Measurements from ENCODE around the gene CDC42BPA.
A peak's percentile ranks its signal among the peaks of the same experiment; 100 is the strongest.

The CDC42BPA gene

DNA sequence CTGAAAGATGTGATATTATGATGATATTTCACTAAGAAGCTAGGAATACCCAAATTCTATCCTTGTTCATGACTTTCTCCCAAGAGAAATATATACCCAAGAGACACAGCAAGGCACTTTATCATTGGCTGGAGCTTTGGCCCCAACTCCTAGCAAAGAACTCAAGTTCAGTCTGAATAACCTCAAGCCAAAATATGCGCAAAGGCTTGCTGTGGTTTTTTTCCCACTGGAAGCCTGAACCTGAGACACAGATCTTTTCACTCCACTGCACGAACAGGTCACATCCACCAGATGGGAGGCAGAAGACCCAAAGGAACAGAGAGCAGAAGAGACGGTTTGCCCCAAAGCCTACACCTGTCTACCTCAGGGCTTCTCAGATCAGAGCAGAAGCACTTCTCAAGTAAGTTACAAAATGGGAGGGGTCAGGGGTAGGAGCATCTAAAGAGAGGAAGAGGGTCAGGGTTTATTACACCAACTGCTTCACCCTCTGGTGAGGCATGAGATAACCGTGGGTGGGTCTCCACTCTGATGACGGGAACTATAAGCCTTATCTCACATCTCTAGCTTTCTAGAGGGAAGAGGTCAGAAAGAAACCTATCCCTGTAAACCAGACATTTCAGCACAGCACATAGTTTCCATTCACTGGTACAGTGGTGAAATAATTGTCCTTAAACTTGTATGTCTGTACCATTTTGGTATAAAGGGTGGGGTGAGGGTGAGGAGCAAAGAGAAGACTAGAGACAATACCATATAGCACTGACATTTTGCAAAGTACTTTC lies 17.1 kb upstream of the CDC42BPA start:
- DNase-seq (ENCODE audit: low spot score), result no peak
- no peak for FAIRE-seq

DNA sequence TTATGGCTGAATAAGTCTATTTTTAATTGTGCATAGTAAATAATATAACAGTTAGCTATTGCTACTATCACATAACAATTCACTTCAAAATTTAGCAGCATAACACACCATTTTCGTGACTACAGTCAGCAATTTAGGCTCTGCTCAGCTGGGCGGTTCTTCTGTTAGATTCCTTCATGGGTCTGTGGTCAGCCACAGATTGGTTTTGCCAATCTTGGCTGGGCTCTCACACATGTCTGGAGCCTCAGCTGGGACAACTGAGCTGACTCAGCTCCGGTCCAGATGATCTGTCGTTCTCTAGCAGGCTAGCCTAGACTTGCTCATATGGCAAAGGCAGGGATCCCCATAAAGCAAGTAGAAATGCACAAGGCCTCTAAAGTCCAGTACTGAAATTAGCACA lies 15.1 kb upstream of the CDC42BPA start:
- FAIRE-seq, result no peak
- DNase-seq (ENCODE audit: low spot score), result no peak

DNA sequence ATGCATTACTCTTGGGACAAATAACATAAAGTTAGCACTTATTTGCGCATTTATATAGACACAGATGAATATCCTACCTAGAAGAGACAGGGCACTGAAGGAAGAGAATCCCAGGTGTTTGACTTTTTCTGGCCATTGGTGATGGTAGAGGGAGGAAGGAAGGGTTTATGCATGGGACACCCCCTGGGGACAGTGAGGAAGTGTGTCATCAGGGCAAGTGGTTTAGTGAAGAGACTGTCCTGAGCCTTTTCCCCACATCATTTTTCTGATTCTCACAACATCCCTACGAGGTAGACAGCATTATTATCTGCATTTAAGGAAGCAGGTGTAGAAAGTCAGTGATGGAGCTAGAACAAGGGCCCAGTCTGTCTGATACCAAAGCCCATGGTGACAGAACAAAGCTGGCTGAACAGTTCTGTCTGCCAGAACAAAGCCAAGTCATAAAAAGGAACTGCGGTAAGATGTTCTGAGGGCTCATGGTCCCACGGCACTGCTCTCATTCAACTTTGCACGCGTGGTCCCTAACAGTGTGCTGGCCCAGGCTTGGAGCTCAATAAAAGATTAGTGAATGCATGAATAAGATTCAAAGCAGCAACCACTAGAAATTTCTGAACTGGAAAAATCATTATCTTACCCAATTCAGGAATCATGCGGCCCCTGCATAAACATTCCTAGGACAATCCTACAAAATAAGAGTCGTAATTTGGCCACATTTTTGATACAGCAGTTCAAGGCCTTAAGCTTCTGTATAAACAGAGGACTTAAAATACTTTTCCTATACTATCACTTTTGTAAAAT lies 12.2 kb upstream of the CDC42BPA start:
- no peak for DNase-seq (ENCODE audit: low spot score)
- no peak for FAIRE-seq

DNA sequence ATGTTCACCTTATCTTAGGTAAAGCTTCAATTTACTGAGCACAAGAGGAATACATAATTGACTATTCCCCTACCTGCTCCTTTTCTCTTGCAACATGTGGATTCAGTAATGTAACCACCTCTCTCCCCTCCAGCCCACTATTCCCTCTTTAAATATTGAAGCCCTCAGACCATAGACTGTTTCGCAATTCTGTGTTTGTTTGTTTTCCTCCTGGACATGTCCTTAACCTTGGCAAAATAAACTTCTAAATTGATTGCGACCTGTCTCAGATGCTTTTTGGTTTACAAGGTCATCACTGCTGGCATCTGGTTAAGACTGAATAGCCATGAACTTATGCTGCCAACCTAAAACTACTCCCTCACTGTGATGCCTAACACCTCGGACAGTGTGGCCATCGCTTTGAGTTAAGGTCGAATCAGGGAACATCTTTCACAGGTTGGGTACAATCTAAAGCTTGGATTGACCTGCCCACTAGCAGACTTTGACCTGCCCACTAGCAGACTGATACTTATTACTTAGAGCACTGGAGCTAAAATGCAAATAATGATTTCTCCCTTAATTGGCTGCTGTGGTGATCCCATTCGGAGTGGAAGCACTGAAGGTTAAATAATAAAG lies 10.2 kb upstream of the CDC42BPA start:
- no peak for DNase-seq (ENCODE audit: low spot score)
- FAIRE-seq, result no peak

DNA sequence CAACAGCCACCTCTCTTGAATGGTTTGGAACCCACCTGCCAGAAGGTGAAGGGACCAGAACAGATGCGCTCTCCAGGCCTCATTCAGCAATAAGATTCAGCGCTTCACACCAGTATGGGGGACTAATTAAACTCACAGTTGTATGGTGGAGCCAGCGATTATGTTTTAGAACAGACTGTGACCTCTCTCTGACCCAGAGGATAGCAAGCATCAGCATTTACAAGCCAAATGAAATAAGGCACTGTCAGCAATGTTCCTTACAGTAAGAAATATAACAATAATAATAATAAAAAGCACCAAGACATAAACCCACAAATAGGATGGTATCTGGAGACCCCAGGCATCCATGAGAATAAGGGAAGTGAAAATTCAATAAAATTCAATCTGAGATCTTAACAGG lies 6.9 kb upstream of the CDC42BPA start:
- no peak for FAIRE-seq
- DNase-seq (ENCODE audit: low spot score), result no peak

DNA sequence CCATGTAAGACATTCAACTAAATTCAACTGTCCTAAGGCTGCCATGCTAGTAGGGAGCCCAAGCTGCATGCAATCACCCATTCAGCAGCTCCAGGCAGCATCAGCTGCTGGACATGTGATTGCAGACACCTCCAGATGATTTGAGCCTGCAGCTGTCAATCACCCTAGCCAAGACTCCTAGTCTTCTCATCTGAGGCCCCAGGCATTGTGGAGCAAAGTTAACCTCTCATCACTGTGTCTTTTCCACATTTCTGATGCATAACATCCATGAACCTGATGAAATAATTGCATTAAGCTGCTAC lies 5.6 kb upstream of the CDC42BPA start:
- DNase-seq (ENCODE audit: low spot score) (no peak), FAIRE-seq (no peak)

DNA sequence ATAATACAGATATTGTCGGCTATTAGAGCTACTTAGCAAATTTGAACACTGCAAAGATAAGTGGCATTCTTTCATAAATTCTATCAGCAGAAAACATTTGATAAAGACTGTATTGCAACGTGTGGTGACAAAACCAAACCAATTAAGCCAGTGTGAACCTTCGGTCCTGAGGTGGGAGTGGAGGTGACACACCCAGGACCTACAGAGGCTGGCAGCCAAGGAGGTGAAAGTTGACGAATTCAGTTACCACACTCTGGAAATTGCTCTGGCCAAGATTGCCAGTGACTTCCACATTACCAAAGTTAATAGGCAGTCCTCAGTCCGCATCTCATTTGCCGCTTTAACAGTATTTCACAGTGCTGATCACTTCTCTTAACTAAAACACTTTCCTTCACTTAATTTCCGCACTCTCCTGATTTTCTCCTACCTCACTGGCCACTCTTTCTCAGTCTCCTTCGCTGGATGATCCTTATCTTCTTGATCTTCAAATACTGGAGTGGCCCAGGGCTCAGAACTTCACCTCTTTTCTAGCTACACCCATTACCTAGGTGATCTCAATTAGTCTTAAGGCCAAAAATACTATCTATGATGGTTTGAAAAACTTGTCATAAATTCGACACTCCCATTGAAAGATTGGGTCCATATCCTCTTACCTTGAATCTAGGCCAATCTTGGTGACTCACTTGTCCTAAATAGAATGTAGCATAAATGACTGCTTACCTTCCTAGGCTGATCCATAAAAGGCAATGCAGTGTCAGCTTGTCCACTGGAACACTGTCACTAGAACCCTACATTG lies 5.1 kb upstream of the CDC42BPA start:
- FAIRE-seq (peak; percentile 59), DNase-seq (ENCODE audit: low spot score) (no peak)

DNA sequence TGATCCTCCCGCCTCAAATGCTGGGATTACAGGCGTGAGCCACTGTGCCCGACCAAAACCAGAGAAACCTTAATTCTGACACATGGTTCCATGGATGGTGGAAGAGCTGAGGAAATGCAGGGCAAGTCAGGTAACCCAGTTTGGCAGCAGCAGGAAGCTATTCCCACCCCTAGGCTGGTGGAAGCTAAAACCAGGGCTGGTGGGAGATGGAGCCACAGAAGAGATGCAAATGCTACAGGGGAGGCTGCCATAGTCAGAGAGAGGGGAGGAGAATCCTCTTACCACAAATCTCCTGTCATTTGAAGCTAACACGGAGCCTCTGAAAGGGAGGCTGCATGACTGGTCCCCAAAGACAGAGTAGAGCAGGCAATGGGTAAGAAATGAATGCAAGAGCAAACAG lies 4.1 kb upstream of the CDC42BPA start:
- FAIRE-seq, result no peak
- no peak for DNase-seq (ENCODE audit: low spot score)

DNA sequence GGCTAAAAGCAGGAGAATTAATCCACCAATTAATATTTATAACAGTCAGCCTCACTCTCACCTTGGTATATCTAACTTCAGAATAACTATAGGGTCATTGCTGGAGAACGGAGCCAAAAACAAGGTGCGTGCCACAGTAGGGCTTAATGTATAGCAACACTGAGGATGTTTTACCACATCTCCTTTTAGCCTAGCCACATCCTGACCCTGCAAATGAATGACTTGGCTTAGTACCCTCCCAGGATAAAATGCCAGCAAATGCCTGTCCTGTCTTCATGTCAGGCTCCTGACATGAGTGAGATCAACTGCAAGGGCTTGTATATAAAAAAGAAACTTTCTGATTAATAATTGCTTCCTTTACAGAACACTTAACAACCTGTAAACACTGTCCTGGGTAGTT lies 2.7 kb upstream of the CDC42BPA start:
- DNase-seq (ENCODE audit: low spot score), result no peak
- FAIRE-seq, result no peak

DNA sequence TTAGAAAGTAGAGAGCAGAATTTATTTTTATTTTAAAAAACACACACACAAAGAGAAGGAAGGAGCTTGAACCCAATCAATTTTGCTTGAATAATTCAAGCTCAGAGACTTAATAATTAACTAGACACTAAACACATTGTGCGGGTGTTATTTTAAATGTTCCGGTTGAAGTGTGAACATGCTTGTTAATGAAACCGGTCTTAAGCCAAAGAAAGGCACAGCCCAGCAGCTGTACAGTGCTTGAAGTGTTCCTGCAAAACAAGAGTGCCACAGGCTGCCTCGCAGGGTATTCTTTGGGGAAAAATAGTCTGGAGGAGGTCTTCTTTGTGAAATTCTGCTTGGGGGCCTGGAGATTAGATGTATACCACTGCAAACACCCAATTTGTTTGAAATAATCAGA lies 2.2 kb upstream of the CDC42BPA start:
- FAIRE-seq (no peak), DNase-seq (ENCODE audit: low spot score) (no peak)

DNA sequence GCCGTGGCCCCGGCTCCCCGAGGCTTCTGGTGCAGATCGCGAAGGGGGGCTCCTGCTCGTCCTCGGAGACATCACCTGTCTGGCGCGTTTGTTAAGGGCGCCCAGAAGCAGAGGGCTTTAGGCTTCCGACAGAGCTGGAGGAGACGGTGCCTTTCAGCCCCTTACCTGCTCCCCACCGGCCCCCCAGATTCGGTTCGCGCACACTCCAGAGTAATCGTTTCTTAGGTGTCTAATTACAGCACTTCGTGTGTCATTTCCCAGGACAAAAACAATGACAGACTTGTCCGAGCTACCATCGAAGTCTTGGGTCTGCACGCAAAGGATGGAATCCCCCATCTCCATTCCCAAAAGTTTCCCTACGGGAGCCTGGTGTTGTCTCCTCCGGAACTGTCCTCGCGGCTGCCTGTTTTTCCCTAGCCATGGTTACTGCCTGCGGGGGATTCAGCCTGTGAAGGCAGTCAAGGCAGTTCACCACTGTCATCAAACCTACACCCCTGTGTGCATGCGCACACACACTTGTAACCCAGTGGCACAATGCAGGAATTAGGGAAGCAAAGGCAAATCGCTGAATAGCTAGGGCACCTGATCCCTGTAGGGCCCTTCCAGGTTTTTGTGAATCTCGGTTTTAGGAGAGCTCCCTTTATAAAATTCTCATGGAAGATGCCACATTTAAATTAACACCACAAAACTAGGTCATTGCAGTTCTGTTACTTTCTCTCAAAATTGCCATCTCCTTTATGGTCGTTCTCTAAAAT lies 738 bp upstream of the CDC42BPA start:
- no peak for FAIRE-seq

DNA sequence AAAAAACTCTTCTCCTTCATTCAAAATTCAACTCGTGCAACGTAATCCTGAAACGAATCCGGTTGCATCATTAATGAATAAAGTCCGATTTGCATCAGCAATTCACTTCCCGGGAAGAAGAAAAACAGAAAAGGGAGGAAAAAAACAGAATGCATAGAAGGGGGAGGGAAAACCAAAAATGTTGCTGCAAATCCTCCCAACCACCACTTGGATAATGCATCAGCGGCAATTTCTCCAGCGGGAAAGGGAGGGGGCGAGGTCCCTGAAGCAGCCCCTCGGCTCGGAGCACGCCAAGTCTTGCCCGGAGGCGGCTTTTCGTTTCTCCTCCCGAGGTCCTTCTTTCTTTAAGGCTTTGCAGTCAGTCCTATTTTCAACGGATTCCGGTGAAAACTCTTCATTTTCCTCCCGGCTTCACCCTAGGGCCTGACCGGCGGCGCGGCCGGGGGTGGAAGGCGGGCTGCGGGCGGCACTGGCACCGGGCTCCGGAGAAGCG lies 723 bp downstream of the CDC42BPA start:
- FAIRE-seq (no peak), DNase-seq (ENCODE audit: low spot score) (peak; percentile 67)

More for the DNA sequence above, 738 bp upstream of the CDC42BPA start:
- peak; percentile 54 for DNase-seq (ENCODE audit: low spot score)

DNA sequence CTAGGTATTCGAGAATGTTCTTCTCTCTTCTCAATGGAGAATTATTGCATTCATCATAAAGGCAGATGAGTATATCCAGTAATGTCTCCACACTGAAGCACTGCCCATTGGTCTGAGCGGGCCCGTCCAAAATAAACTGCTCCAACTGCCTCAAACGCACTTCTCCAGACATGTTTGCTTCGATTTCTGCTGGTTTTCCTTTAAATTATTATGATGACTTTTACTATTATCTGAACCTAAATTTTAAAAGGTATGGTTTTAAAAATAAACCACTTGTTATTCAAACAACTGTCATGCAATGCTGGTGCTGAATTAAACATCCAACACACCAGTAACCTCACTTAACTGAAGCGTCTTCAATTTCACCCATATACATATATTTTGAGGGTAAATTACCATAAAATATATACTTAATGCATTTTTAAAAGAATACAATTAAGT lies 1.3 kb downstream of the CDC42BPA start:
- peak; percentile 17 for DNase-seq (ENCODE audit: low spot score)
- FAIRE-seq, result no peak

DNA sequence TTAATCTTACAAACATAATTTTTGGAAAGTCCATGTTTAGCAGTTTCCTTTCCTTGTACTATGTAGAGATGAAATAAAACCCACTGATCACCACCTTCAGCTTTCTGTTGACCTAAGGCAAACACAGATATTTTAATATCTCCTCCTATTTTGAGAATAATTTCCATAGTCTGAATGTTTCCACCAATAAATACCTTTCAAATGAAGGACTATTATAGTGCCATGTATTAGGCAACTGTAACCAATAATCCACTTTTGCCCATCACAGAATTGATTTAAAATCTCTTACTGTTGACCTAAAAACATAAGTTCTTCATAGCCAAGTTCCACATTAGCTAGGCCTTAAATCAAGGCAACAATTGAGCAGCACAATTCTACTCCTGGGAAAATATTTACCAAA lies 1.8 kb downstream of the CDC42BPA start:
- no peak for FAIRE-seq
- no peak for DNase-seq (ENCODE audit: low spot score)

DNA sequence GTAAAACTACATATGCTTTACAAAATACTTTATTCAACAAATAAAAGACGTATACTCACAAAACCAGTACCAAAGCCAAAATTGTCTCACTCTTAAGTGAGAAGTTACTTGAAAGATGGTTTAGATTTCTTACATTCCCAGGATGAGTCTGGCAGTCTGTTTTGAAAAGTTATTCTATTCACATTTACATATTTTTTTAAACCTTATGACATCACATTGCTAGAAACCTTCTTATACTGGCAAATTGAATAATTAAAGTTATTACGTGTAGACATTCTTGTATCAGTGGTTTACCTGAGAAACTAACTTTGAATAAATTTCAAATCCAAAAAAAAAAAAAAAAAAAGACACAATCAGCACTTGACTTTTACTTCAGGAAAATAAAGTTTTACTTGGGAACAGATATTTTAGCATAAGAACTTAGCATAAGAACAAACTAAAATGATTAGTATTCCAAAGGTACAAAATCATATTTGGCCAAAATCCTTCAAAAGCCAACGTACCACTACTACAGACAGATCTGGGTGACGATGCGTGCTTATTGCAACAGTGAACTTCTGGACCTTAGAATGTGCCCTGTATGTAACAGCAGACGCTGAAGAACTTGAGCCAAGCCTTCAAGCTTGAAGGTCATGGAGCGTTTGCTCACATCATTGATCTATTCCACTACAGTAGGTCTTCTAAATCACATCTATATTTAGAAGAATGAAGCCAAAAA lies 2.5 kb downstream of the CDC42BPA start:
- no peak for FAIRE-seq
- peak; percentile 24 for DNase-seq (ENCODE audit: low spot score)

DNA sequence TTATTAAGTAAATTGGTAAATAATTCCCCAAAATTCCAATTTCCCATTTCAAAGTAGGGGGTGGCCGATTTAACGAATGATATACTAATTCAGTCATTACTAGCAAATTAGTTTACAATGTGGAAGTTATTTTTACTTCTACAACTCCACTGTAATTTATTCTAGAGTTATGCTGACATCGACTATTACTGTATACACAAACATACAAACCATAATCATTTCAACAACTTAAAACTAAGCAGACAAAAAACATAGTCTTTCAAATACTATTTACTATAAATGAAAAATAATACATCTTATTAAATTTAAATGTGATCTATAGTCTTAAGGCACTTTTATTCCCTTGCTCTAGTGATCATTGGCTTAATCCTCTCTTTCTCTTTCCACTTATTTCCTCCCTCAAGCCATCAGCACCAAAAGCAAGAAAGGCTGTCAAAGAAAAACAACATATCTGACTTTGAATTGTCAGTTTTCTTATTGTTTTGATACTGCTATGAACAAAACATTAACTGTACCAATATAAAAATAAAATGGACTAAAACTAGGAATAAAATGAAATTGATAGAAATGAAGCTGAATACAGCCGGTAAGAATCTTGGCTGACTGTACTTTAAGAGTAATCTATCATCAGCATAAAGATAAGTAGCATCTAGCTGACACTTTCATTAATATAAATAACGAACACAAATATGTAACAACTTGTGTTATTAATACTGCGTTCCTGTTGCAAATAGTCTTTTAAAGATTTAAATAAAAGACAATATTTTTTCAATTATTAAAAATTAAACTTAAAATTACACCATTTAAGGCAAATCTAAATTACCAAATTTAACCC lies 4.1 kb downstream of the CDC42BPA start:
- FAIRE-seq (no peak), DNase-seq (ENCODE audit: low spot score) (no peak)

DNA sequence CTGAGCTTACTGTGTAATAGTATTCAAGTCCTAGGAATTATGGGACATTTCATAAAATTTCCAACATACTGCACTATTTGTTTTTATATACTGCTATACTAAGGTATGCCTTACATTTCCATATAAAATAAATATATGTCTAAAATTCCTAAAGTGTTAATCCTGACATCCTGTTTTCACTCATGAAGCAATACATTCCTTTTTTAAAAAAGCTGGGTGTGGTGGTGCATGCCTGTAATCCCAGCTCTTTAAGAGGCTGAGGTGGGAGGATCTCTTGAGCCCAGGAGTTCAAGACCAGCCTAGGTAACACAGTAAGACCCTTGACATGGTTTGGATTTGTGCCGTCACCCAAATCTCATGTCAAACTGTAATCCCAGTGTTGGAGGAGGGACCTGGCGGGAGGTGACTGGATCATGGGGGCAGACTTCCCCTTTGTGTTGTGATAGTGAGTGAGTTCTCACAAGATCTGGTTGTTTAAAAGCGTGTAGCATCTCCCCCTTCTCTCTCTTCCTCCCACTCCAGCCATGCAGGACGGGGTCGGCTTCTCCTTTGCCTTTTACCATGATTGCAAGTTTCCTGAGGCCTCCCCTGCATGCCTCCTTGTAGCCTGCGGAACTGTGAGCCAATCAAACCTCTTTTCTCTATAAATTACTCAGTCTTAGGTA lies 5.8 kb downstream of the CDC42BPA start:
- FAIRE-seq (no peak), DNase-seq (ENCODE audit: low spot score) (no peak)

DNA sequence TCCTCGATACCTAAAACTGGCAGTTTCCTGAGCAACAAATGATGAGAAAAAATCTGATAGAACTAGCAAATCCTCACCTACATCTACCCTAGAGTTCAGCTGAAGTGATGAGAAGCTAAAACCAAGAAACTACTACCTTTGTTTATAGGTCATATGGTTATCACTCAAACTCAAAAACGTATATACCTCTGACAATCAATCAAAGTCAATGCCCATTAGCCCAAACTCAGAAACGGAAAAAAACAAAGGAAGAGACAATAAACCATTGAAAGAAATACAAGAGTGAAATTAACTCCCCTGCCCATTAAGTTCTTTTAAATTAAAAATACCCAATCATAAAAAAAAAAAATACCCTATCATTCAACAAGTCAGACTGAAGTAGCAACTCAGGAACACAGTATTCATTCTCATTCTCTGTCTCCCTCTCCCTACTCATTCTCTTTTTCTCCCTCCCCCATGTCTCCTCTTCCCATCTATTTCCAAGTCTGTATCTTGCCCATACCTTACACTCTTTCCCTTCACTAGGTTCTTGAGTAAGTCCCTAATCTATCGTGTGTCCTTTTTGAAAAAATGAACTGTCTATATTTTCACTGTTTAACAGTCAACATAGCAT lies 6.8 kb downstream of the CDC42BPA start:
- FAIRE-seq (no peak), DNase-seq (ENCODE audit: low spot score) (no peak)
